Spleen (tissue), 7 donors: ENCODE data around the gene KRTAP10-3.

ENCODE experiments used
- POLR2AphosphoS5 ChIP-seq, 3 donors: sonication (generic); formaldehyde crosslinking; IDR thresholded peaks; one replicate each; pipeline ENCODE4 v1.5.1; 2017; ENCODE audit warnings: antibody characterized with exemption in 3 of 3
- TF ChIP-seq, protein P1 (sequence below), 11 experiments: fragments of 200-600 bp in 7 of 11; fragments of 450-650 bp in 4 of 11; sonication (generic) in 4 of 11; IDR thresholded peaks in 8 of 11; conservative IDR thresholded peaks in 3 of 11; 1 replicate in 7 of 11; 2 replicates in 4 of 11; pipeline versions ENCODE4 v1.4.0 to v1.8.0; 2016 to 2021; ENCODE audit warnings: antibody characterized with exemption in 11 of 11, inconsistent platforms in 4 of 11, mild to moderate bottlenecking in 1 of 11
- donor health status: DM: no; HTN: no; CAD: no; lungs with moderate emphysema.
- donor health status: DM: no; HTN: no; CAD: no.
- donor health status: DM: no; HTN: no; CAD: no.

DNA sequence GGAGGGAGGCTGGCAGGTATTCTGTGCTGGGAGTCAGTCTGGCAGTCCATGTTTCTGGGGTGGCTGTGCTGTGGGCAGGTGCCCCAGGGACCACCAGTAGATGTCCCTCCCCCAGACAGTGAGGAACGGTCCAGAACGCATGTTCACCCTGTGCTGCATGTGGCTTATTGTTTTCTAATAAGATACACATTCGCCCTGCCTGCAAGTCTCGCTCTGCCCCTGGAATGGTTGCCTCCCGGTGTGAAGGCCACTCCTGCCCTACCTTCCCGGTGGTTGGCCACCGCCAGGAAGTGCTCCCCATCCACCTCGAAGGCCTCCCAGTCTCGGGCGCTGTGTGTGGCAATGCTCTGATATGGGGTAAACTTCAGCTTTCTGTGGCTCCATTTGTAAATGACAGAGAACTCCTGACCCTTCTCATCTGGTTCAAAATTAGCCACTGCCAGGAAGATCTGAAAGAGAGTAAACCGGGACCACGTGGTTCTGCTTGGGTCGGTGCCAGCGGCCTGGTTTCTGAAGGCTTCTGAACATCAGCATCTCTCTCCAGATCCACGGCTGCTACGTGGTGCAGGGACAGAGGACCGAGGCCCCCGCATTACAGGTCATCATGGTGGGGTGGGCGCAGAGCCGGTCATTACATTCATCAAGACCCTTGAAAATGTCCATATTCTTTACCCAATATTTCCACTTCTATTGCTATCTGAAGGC, 33.1 kb downstream of the KRTAP10-3 start:
- TF ChIP-seq, protein P1, sequence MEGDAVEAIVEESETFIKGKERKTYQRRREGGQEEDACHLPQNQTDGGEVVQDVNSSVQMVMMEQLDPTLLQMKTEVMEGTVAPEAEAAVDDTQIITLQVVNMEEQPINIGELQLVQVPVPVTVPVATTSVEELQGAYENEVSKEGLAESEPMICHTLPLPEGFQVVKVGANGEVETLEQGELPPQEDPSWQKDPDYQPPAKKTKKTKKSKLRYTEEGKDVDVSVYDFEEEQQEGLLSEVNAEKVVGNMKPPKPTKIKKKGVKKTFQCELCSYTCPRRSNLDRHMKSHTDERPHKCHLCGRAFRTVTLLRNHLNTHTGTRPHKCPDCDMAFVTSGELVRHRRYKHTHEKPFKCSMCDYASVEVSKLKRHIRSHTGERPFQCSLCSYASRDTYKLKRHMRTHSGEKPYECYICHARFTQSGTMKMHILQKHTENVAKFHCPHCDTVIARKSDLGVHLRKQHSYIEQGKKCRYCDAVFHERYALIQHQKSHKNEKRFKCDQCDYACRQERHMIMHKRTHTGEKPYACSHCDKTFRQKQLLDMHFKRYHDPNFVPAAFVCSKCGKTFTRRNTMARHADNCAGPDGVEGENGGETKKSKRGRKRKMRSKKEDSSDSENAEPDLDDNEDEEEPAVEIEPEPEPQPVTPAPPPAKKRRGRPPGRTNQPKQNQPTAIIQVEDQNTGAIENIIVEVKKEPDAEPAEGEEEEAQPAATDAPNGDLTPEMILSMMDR (IDR thresholded peaks at IDR 0.05 in 8 of 11, conservative IDR thresholded peaks at IDR 0.05 in 3 of 11), result no peak
- no peak for TF ChIP-seq POLR2AphosphoS5 (IDR thresholded peaks at IDR 0.05)
